SK-N-SH (cell line): ENCODE measurements around the gene NLRP14.

Experiments
- CHD2 ChIP-seq: fragments of 150-350 bp; IDR thresholded peaks from 2 replicates; pipeline ENCODE4 v1.6.1; 2018; ENCODE audit warnings: low read length; ENCODE audit not compliant: partially characterized antibody
- EP300 ChIP-seq, 2 experiments: IDR thresholded peaks; 2 replicates each; pipeline versions ENCODE4 v1.4.0 to v1.6.1; 2012; ENCODE audit warnings: borderline replicate concordance in 1 of 2, low read depth in 1 of 2, low read length in 1 of 2
- NFIC ChIP-seq: IDR thresholded peaks from 2 replicates; pipeline ENCODE4 v1.4.0; 2012; ENCODE audit warnings: borderline replicate concordance
- RAD21 ChIP-seq: IDR thresholded peaks from 2 replicates; pipeline ENCODE4 v1.6.1; 2012; ENCODE audit warnings: mild to moderate bottlenecking, low read length
- TAF1 ChIP-seq: IDR thresholded peaks from 2 replicates; pipeline ENCODE4 v1.6.1; 2012; ENCODE audit warnings: low read depth, mild to moderate bottlenecking, low read length, moderate library complexity, borderline replicate concordance
- TF ChIP-seq, protein P1 (sequence below): fragments of 200-600 bp; sonication (generic); IDR thresholded peaks from 2 replicates; pipeline ENCODE4 v1.6.1; 2017; ENCODE audit warnings: antibody characterized with exemption, mild to moderate bottlenecking, moderate library complexity

DNA sequence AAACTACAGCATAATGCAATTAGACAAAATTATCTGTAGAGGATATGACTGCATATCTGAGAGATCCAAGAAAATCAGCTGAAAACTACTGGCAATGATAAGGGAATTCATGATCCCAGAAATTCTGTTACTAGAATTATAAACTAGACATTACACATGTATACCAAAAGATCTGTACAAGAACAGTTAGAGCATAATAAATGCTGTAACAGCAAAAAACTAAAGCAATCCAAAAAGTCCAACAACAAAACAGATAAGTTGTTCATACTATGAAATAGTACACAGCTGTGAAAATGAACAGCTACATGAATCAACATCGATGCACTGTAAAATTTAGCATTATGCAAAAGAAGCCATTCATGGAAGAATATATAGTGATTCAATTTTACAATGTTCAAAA, 6.2 kb upstream of the NLRP14 start:
- TF ChIP-seq RAD21 (no peak), CHD2 (no peak), TAF1 (no peak), NFIC (no peak), EP300 (IDR thresholded peaks at IDR 0.05; ENCODE audit: borderline replicate concordance in 1 of 2, low read depth in 1 of 2, low read length in 1 of 2) (no peak)
- TF ChIP-seq, protein P1, sequence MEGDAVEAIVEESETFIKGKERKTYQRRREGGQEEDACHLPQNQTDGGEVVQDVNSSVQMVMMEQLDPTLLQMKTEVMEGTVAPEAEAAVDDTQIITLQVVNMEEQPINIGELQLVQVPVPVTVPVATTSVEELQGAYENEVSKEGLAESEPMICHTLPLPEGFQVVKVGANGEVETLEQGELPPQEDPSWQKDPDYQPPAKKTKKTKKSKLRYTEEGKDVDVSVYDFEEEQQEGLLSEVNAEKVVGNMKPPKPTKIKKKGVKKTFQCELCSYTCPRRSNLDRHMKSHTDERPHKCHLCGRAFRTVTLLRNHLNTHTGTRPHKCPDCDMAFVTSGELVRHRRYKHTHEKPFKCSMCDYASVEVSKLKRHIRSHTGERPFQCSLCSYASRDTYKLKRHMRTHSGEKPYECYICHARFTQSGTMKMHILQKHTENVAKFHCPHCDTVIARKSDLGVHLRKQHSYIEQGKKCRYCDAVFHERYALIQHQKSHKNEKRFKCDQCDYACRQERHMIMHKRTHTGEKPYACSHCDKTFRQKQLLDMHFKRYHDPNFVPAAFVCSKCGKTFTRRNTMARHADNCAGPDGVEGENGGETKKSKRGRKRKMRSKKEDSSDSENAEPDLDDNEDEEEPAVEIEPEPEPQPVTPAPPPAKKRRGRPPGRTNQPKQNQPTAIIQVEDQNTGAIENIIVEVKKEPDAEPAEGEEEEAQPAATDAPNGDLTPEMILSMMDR, result no peak
